ENCODE data around the gene LRP1B.

Gene LRP1B

GRCh38 chr2:141125432-141125831, 1005.4 kb downstream of the LRP1B start:
- Histone ChIP-seq H3K9ac (ENCODE audit: low read depth, low read length) (no peak overlapping the region), H3K27ac (ENCODE audit: low read length) (no peak overlapping the region), H3K4me3 (ENCODE audit: low read length) (no peak overlapping the region), H3K9me3 (ENCODE audit: insufficient read depth, low read depth, low read length) (no peaks in the 10 kb centered on the region), H3K4me1 (ENCODE audit: insufficient read depth, low read length) (no peaks in the 10 kb centered on the region), H3K27me3 (ENCODE audit: insufficient read depth, low read length) (no peaks in the 10 kb centered on the region), H3K36me3 (ENCODE audit: insufficient read depth, low read depth, low read length) (no peaks in the 10 kb centered on the region)

GRCh38 chr2:141118836-141119235, 1012.0 kb downstream of the LRP1B start:
- H3K9me3 ChIP-seq (ENCODE audit: insufficient read depth, low read depth, low read length): no peaks in the 10 kb centered on the region
- no peak overlapping the region for H3K4me3 ChIP-seq (ENCODE audit: low read length)
- H3K27ac ChIP-seq (ENCODE audit: low read length): no peak overlapping the region
- H3K9ac ChIP-seq (ENCODE audit: low read depth, low read length): no peak overlapping the region
- no peaks in the 10 kb centered on the region for H3K27me3 ChIP-seq (ENCODE audit: insufficient read depth, low read length)
- no peaks in the 10 kb centered on the region; the same call in 1 of the 2 replicates for H3K4me1 ChIP-seq (ENCODE audit: insufficient read depth, low read length)
- H3K36me3 ChIP-seq (ENCODE audit: insufficient read depth, low read depth, low read length): no peaks in the 10 kb centered on the region

GRCh38 chr2:141113301-141113700, 1017.5 kb downstream of the LRP1B start:
- no peak overlapping the region for H3K9ac ChIP-seq (ENCODE audit: low read depth, low read length)
- no peak overlapping the region for H3K4me3 ChIP-seq (ENCODE audit: low read length)
- H3K36me3 ChIP-seq (ENCODE audit: insufficient read depth, low read depth, low read length): no peaks in the 10 kb centered on the region
- H3K4me1 ChIP-seq (ENCODE audit: insufficient read depth, low read length): peaks cover 28% of the 10 kb centered on the region; the same call in 1 of the 2 replicates
- no peak overlapping the region for H3K27ac ChIP-seq (ENCODE audit: low read length)
- H3K27me3 ChIP-seq (ENCODE audit: insufficient read depth, low read length): no peaks in the 10 kb centered on the region
- no peaks in the 10 kb centered on the region for H3K9me3 ChIP-seq (ENCODE audit: insufficient read depth, low read depth, low read length)

- H3K9me3 ChIP-seq (ENCODE audit: insufficient read depth, low read depth, low read length): no peaks in the 10 kb centered on the region
- no peak overlapping the region for H3K9ac ChIP-seq (ENCODE audit: low read depth, low read length)
- peaks cover 41% of the 10 kb centered on the region for H3K4me1 ChIP-seq (ENCODE audit: insufficient read depth, low read length)
- H3K27ac ChIP-seq (ENCODE audit: low read length): no peak overlapping the region
- no peak overlapping the region for H3K4me3 ChIP-seq (ENCODE audit: low read length)
- H3K27me3 ChIP-seq (ENCODE audit: insufficient read depth, low read length): no peaks in the 10 kb centered on the region
- H3K36me3 ChIP-seq (ENCODE audit: insufficient read depth, low read depth, low read length): no peaks in the 10 kb centered on the region
Observed at GRCh38 chr2:141109633-141110032, 1021.2 kb downstream of the LRP1B start.

GRCh38 chr2:141105763-141106162, 1025.1 kb downstream of the LRP1B start:
- H3K36me3 ChIP-seq (ENCODE audit: insufficient read depth, low read depth, low read length): no peaks in the 10 kb centered on the region
- no peaks in the 10 kb centered on the region for H3K27me3 ChIP-seq (ENCODE audit: insufficient read depth, low read length)
- no peak overlapping the region for H3K4me3 ChIP-seq (ENCODE audit: low read length)
- no peak overlapping the region for H3K9ac ChIP-seq (ENCODE audit: low read depth, low read length)
- H3K4me1 ChIP-seq (ENCODE audit: insufficient read depth, low read length): peaks cover 23% of the 10 kb centered on the region
- H3K9me3 ChIP-seq (ENCODE audit: insufficient read depth, low read depth, low read length): no peaks in the 10 kb centered on the region
- no peak overlapping the region for H3K27ac ChIP-seq (ENCODE audit: low read length)

- Histone ChIP-seq H3K27me3 (ENCODE audit: insufficient read depth, low read length) (no peaks in the 10 kb centered on the region), H3K27ac (ENCODE audit: low read length) (no peak overlapping the region), H3K36me3 (ENCODE audit: insufficient read depth, low read depth, low read length) (no peaks in the 10 kb centered on the region), H3K4me1 (ENCODE audit: insufficient read depth, low read length) (peaks cover 13% of the 10 kb centered on the region), H3K9ac (ENCODE audit: low read depth, low read length) (no peak overlapping the region), H3K9me3 (ENCODE audit: insufficient read depth, low read depth, low read length) (no peaks in the 10 kb centered on the region), H3K4me3 (ENCODE audit: low read length) (no peak overlapping the region)
Observed at GRCh38 chr2:141103216-141103615, 1027.6 kb downstream of the LRP1B start.

- H3K4me3 ChIP-seq (ENCODE audit: low read length): no peak overlapping the region
- H3K9me3 ChIP-seq (ENCODE audit: insufficient read depth, low read depth, low read length): no peaks in the 10 kb centered on the region
- peaks cover 12% of the 10 kb centered on the region; the same call in 1 of the 2 replicates for H3K4me1 ChIP-seq (ENCODE audit: insufficient read depth, low read length)
- no peaks in the 10 kb centered on the region for H3K27me3 ChIP-seq (ENCODE audit: insufficient read depth, low read length)
- no peaks in the 10 kb centered on the region for H3K36me3 ChIP-seq (ENCODE audit: insufficient read depth, low read depth, low read length)
- H3K27ac ChIP-seq (ENCODE audit: low read length): no peak overlapping the region
- H3K9ac ChIP-seq (ENCODE audit: low read depth, low read length): no peak overlapping the region
Observed at GRCh38 chr2:141079231-141079630, 1051.6 kb downstream of the LRP1B start.

- H3K9ac ChIP-seq (ENCODE audit: low read depth, low read length): no peak overlapping the region
Observed at GRCh38 chr2:141075753-141076152, 1055.1 kb downstream of the LRP1B start.

GRCh38 chr2:141068053-141068682, 1062.6 kb downstream of the LRP1B start:
- H3K9me3 ChIP-seq (ENCODE audit: insufficient read depth, low read depth, low read length): no peaks in the 10 kb centered on the region
- H3K36me3 ChIP-seq (ENCODE audit: insufficient read depth, low read depth, low read length): no peaks in the 10 kb centered on the region
- H3K27me3 ChIP-seq (ENCODE audit: insufficient read depth, low read length): no peaks in the 10 kb centered on the region
- no peak overlapping the region for H3K9ac ChIP-seq (ENCODE audit: low read depth, low read length)
- peaks cover 6% of the 10 kb centered on the region; the same call in 1 of the 2 replicates for H3K4me1 ChIP-seq (ENCODE audit: insufficient read depth, low read length)
- no peak overlapping the region for H3K4me3 ChIP-seq (ENCODE audit: low read length)
- H3K27ac ChIP-seq (ENCODE audit: low read length): no peak overlapping the region

More at GRCh38 chr2:141075753-141076152, 1055.1 kb downstream of the LRP1B start:
- Histone ChIP-seq H3K36me3 (ENCODE audit: insufficient read depth, low read depth, low read length) (no peaks in the 10 kb centered on the region), H3K9me3 (ENCODE audit: insufficient read depth, low read depth, low read length) (no peaks in the 10 kb centered on the region), H3K4me3 (ENCODE audit: low read length) (no peak overlapping the region), H3K27ac (ENCODE audit: low read length) (no peak overlapping the region), H3K4me1 (ENCODE audit: insufficient read depth, low read length) (peaks cover 12% of the 10 kb centered on the region; the same call in 1 of the 2 replicates), H3K27me3 (ENCODE audit: insufficient read depth, low read length) (no peaks in the 10 kb centered on the region)

GRCh38 chr2:141065042-141065441, 1065.8 kb downstream of the LRP1B start:
- Histone ChIP-seq H3K27me3 (ENCODE audit: insufficient read depth, low read length) (no peaks in the 10 kb centered on the region), H3K9ac (ENCODE audit: low read depth, low read length) (no peak overlapping the region), H3K4me1 (ENCODE audit: insufficient read depth, low read length) (peaks cover 6% of the 10 kb centered on the region; the same call in 1 of the 2 replicates), H3K4me3 (ENCODE audit: low read length) (no peak overlapping the region), H3K9me3 (ENCODE audit: insufficient read depth, low read depth, low read length) (no peaks in the 10 kb centered on the region), H3K36me3 (ENCODE audit: insufficient read depth, low read depth, low read length) (no peaks in the 10 kb centered on the region), H3K27ac (ENCODE audit: low read length) (no peak overlapping the region)

GRCh38 chr2:141063406-141063805, 1067.4 kb downstream of the LRP1B start:
- Histone ChIP-seq H3K9ac (ENCODE audit: low read depth, low read length) (no peak overlapping the region), H3K27me3 (ENCODE audit: insufficient read depth, low read length) (no peaks in the 10 kb centered on the region), H3K27ac (ENCODE audit: low read length) (no peak overlapping the region), H3K4me1 (ENCODE audit: insufficient read depth, low read length) (peaks cover 6% of the 10 kb centered on the region; the same call in 1 of the 2 replicates), H3K4me3 (ENCODE audit: low read length) (0 out of 2 replicates have a peak overlapping the region, but pooled peaks have one; percentile 12), H3K36me3 (ENCODE audit: insufficient read depth, low read depth, low read length) (no peaks in the 10 kb centered on the region), H3K9me3 (ENCODE audit: insufficient read depth, low read depth, low read length) (no peaks in the 10 kb centered on the region)

- no peak overlapping the region for H3K9ac ChIP-seq (ENCODE audit: low read depth, low read length)
- H3K27me3 ChIP-seq (ENCODE audit: insufficient read depth, low read length): no peaks in the 10 kb centered on the region
- no peak overlapping the region for H3K4me3 ChIP-seq (ENCODE audit: low read length)
- peaks cover 6% of the 10 kb centered on the region; the same call in 1 of the 2 replicates for H3K4me1 ChIP-seq (ENCODE audit: insufficient read depth, low read length)
- no peak overlapping the region for H3K27ac ChIP-seq (ENCODE audit: low read length)
- H3K9me3 ChIP-seq (ENCODE audit: insufficient read depth, low read depth, low read length): no peaks in the 10 kb centered on the region
- H3K36me3 ChIP-seq (ENCODE audit: insufficient read depth, low read depth, low read length): no peaks in the 10 kb centered on the region
Observed at GRCh38 chr2:141062443-141062842, 1068.4 kb downstream of the LRP1B start.
